HFFc6 (cell line): ENCODE data around the gene OPRD1. TPM values are rescaled to one million over a fixed set of nuclear protein-coding genes. Genes with fewer than 3 reads are reported as not detected.

ENCODE experiments used
- DNase-seq: peaks from one replicate; pipeline ENCODE4 v3.0.0-alpha.2; 2018
- H3K27ac Mint-ChIP-seq: 2 replicates; pipeline ENCODE4 v1.8.0; 2020; ENCODE audit warnings: mild to moderate bottlenecking, mixed read lengths
- H3K27me3 Mint-ChIP-seq: 2 replicates; pipeline ENCODE4 v1.8.0; 2021; ENCODE audit warnings: mild to moderate bottlenecking, moderate library complexity, mixed read lengths; ENCODE audit not compliant: insufficient read depth
- H3K36me3 Mint-ChIP-seq: 2 replicates; pipeline ENCODE4 v1.8.0; 2021; ENCODE audit warnings: low read depth, mixed read lengths
- H3K4me1 Mint-ChIP-seq: 2 replicates; pipeline ENCODE4 v1.8.0; 2020; ENCODE audit warnings: low read depth, mixed read lengths
- H3K4me3 Mint-ChIP-seq: 2 replicates; pipeline ENCODE4 v1.8.0; 2020; ENCODE audit warnings: mild to moderate bottlenecking, moderate library complexity, mixed read lengths
- H3K9me3 Mint-ChIP-seq: 2 replicates; pipeline ENCODE4 v1.8.0; 2020; ENCODE audit warnings: mild to moderate bottlenecking, mixed read lengths
- CTCF ChIP-seq: fragments of 200-600 bp; sonication (generic); IDR thresholded peaks from 2 replicates; pipeline ENCODE4 v1.5.0; 2021; ENCODE audit warnings: antibody characterized with exemption, mild to moderate bottlenecking
- total RNA-seq, 6 experiments: library from RNA; stranded (reverse); fragmentation: NEBNext Ultra II Directional; extraction: Animal tissue kit (Norgen Biotek cat#: 25700); gene quantifications; 2 replicates in 1 of 6; 3 replicates in 5 of 6; pipeline ENCODE4 v1.2.3, GENCODE V29; 2021

The OPRD1 gene
- total RNA-seq, 6 experiments from 2014 or later = not detected

- Mint-ChIP-seq H3K9me3 (peaks cover 3% of the 10 kb centered on the region; the same call in 1 of the 2 replicates), H3K36me3 (no peaks in the 10 kb centered on the region), H3K27ac (no peak overlapping the region), H3K27me3 (no peaks in the 10 kb centered on the region; the same call in 1 of the 2 replicates), H3K4me3 (no peak overlapping the region), H3K4me1 (peaks cover 7% of the 10 kb centered on the region; the same call in 1 of the 2 replicates)
- no peak for TF ChIP-seq CTCF
- no peak for DNase-seq
Observed at GRCh38 chr1:28909198-28909597, 97.2 kb downstream of the OPRD1 start.

- H3K27me3 Mint-ChIP-seq = no peaks in the 10 kb centered on the region; the same call in 1 of the 2 replicates
- no peak for DNase-seq
- no peak overlapping the region for H3K4me3 Mint-ChIP-seq
- no peak for TF ChIP-seq CTCF
- no peaks in the 10 kb centered on the region for H3K9me3 Mint-ChIP-seq
- peaks cover 13% of the 10 kb centered on the region for H3K4me1 Mint-ChIP-seq
- no peaks in the 10 kb centered on the region for H3K36me3 Mint-ChIP-seq
- H3K27ac Mint-ChIP-seq = no peak overlapping the region
Observed at GRCh38 chr1:28910379-28911115, 98.6 kb downstream of the OPRD1 start.

GRCh38 chr1:28913786-28914227 is 101.8 kb downstream of the OPRD1 start:
- Mint-ChIP-seq H3K9me3 (no peaks in the 10 kb centered on the region), H3K36me3 (no peaks in the 10 kb centered on the region), H3K4me1 (peaks cover 15% of the 10 kb centered on the region), H3K27me3 (0 out of 2 replicates have a peak, but pooled peaks cover 2% of the 10 kb centered on the region), H3K27ac (no peak overlapping the region; the same call in 1 of the 2 replicates), H3K4me3 (peak overlapping the region; percentile 72)
- no peak for DNase-seq
- TF ChIP-seq CTCF = no peak

- DNase-seq = peak; percentile 48
- peaks cover 15% of the 10 kb centered on the region for H3K4me1 Mint-ChIP-seq
- H3K36me3 Mint-ChIP-seq = no peaks in the 10 kb centered on the region
- no peak within 1 kb of the TSS; the same call in 1 of the 2 replicates for H3K27ac Mint-ChIP-seq
- no peaks in the 10 kb centered on the region for H3K9me3 Mint-ChIP-seq
- H3K4me3 Mint-ChIP-seq = peak within 1 kb of the TSS; percentile 84
- peaks cover 2% of the 10 kb centered on the region; the same call in 1 of the 2 replicates for H3K27me3 Mint-ChIP-seq
- TF ChIP-seq CTCF = no peak
Observed at GRCh38 chr1:28914228-28915030, 102.5 kb downstream of the OPRD1 start, which contains the start of gene EPB41. TSS of gene EPB41 (plus strand) at chr1:28914569. CDS start at chr1:28987438, 72,869 bp downstream.

- Mint-ChIP-seq H3K27me3 (peaks cover 2% of the 10 kb centered on the region; the same call in 1 of the 2 replicates), H3K36me3 (no peaks in the 10 kb centered on the region), H3K4me3 (peak overlapping the region; percentile 84), H3K9me3 (no peaks in the 10 kb centered on the region), H3K4me1 (peaks cover 15% of the 10 kb centered on the region), H3K27ac (no peak overlapping the region)
- TF ChIP-seq CTCF = no peak
- no peak for DNase-seq
Observed at GRCh38 chr1:28915031-28915895, 103.3 kb downstream of the OPRD1 start.
